Breast epithelium (tissue), 3 donors: Measurements from ENCODE around the gene TRERF1.

Source experiments
- POLR2A ChIP-seq: fragments of 450-650 bp; IDR thresholded peaks from one replicate; pipeline ENCODE4 v1.6.1; 2016; ENCODE audit warnings: antibody characterized with exemption, mild to moderate bottlenecking, moderate library complexity
- TF ChIP-seq, protein P1 (sequence below), 3 donors: fragments of 450-650 bp; IDR thresholded peaks; one replicate each; pipeline ENCODE4 v1.5.1; 2016 to 2017; ENCODE audit warnings: antibody characterized with exemption in 3 of 3, mild to moderate bottlenecking in 3 of 3, moderate library complexity in 3 of 3

DNA sequence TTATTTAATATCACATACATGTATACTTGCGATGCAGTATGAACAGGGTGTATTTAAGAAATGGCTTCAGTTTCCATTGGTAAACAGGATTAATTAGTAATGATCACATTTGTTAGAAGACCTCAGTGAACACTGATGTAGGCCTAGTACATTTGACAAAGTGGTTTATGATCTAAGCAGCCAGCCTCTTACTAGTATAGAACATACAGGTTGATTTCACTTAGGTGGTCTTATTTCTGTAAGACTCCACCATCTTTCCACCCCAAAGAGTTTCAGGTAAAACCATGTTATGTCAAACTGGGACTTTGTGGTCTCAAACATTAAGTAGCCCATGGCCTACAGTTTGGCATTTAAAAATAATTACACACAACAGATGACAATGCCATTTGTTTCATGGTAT, 213.9 kb downstream of the TRERF1 start:
- TF ChIP-seq, protein P1, sequence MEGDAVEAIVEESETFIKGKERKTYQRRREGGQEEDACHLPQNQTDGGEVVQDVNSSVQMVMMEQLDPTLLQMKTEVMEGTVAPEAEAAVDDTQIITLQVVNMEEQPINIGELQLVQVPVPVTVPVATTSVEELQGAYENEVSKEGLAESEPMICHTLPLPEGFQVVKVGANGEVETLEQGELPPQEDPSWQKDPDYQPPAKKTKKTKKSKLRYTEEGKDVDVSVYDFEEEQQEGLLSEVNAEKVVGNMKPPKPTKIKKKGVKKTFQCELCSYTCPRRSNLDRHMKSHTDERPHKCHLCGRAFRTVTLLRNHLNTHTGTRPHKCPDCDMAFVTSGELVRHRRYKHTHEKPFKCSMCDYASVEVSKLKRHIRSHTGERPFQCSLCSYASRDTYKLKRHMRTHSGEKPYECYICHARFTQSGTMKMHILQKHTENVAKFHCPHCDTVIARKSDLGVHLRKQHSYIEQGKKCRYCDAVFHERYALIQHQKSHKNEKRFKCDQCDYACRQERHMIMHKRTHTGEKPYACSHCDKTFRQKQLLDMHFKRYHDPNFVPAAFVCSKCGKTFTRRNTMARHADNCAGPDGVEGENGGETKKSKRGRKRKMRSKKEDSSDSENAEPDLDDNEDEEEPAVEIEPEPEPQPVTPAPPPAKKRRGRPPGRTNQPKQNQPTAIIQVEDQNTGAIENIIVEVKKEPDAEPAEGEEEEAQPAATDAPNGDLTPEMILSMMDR (IDR thresholded peaks at IDR 0.05), result no peak
- TF ChIP-seq POLR2A, result no peak
